GM12872 (cell line): Measurements from ENCODE around the gene SPON1.

Experiments used
- TF ChIP-seq, protein P1 (sequence below): IDR thresholded peaks from 3 replicates; pipeline ENCODE4 v1.5.1; 2011; ENCODE audit warnings: low read depth, mild to moderate bottlenecking, low read length, moderate library complexity; ENCODE audit not compliant: insufficient read depth

SPON1 gene

DNA sequence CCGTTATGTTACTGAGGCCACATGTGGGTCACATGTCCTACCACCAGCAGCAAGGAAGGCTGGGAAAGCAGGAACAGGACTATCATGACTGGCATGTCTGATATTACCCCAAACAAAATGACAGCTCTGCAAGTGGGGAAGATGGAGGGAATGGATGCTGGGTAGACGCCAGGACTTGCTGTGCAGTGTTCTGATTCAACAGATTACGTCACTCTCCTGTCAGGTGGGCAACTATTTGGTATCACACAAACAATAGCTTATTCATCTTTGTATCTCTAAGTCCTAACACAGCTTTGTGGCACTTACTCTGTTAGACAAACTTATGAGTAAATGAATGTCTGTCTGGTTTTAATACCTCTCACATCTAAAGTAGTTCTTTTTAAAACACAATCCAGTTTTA, 105.2 kb downstream of the SPON1 start:
- TF ChIP-seq, protein P1, sequence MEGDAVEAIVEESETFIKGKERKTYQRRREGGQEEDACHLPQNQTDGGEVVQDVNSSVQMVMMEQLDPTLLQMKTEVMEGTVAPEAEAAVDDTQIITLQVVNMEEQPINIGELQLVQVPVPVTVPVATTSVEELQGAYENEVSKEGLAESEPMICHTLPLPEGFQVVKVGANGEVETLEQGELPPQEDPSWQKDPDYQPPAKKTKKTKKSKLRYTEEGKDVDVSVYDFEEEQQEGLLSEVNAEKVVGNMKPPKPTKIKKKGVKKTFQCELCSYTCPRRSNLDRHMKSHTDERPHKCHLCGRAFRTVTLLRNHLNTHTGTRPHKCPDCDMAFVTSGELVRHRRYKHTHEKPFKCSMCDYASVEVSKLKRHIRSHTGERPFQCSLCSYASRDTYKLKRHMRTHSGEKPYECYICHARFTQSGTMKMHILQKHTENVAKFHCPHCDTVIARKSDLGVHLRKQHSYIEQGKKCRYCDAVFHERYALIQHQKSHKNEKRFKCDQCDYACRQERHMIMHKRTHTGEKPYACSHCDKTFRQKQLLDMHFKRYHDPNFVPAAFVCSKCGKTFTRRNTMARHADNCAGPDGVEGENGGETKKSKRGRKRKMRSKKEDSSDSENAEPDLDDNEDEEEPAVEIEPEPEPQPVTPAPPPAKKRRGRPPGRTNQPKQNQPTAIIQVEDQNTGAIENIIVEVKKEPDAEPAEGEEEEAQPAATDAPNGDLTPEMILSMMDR = no peak

- TF ChIP-seq, protein P1 = no peak
Observed at GRCh38 chr11:14070896-14071295, 108.4 kb downstream of the SPON1 start.

DNA sequence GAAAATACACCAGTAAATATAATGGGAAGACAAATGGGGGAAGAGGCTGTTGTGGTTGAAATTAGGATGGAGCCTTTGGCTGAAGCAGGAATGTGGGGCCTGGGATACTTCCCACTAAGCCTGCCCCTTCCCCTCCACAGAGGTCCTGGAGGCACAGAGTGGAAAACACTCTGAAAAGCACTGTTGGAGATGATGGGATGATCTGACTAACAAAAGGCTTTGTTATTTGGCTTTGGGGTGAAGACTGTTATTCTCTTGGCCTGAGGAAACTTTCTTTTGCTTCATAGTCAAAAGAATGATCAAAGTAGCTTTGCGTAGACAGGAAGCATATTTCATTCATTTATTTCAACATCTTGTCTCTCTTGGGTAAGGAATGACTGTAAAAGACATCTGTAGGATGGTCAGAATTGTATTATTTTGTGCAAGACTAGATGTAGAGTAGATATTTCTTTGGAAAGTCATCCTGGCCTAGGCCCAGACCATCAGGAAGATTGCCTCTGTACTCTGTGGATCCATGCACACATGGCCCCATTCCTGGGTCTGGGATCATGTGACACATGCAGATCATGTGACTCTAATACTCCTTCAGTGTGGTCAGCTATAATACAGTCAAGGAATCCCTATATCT, 111.4 kb downstream of the SPON1 start:
- TF ChIP-seq, protein P1 = no peak

DNA sequence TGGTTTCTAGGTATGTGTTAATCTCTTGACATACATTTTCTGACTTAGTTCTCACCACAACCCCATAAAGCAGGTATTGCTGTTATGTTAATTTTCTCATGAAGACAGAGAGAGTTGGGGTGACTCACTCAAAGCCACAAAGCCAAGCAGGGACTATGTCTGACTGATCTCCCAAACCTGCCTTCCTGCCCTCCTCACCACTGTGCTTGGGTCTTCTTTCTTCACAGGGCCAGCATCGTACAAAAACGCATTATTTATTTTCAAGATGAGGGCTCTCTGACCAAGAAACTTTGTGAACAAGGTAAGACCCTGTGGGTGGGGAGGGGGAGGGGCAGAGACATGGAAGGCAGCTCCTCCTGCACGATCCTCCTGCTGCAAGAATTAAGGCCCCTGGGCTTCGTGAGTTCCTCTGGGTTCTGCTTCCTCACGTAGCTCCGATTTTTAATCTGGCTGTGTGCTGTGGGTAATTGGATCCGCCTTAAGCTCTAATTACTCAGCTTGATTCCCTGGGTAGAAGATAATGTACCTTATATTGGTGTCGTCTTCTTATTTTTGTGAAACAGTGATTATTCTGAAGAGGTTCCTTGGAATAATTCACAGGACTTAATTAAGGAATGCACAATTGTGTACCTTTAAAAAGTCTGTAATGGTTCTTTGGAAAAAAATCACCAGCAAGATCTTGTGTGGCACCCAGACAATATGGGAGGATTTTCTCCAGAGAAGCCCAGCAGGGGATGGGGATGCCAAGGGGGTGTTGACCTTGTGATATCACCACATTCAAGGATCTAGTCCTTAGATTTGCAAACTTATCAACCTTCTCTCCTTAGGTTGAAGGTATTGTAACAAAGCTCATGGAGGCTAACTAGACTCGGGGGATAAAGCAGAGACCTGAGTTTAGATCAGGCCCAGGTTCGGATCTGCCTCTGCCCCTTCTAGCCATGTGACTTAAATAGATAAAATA, 112.9 kb downstream of the SPON1 start:
- TF ChIP-seq, protein P1 = no peak

GRCh38 chr11:14079011-14079410, 116.5 kb downstream of the SPON1 start:
- TF ChIP-seq, protein P1 = no peak

DNA sequence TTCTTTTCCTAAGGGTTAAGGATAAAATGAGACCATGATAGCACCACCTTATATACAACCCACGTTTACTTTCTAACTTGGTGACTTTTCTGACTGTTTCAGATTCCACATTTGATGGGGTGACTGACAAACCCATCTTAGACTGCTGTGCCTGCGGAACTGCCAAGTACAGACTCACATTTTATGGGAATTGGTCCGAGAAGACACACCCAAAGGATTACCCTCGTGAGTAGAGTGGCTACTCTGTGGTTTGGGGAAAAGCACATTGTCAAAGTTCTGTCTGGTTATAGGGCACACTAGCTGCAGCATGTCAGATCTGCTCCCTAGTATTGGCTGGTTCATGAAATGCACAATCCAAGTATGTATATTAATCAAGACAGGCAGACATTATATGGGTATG, 117.3 kb downstream of the SPON1 start:
- TF ChIP-seq, protein P1 = no peak

DNA sequence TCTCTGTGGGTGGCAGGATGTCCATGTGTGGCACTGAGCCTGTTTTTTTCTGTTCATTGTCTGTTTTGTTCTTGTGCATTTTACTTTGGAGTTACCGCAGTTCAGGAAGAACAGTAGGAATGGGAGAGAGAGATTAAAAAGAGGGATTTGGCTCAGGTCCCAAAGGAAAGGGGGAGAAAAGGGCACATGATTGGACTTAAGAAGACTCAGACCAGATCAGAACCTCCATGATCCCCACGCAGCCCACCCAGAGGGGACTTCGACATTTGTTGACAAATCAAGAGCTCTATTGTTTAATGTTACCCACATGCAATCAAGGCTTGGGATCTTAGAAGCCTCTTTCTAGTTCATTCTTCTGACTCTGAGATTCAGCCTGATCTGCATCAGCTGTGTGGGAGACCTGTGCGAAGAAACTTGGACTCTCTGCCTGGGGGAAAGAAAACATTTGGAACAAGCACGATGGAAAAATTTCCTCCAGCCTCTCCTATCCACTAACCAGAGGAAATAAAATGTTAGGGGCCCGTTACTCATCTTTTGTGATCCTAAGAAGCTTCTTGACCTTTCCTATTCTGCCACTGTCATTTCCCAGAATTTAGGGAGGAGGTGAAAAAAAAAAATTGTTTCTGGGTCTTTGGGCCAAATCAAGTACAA, 119.2 kb downstream of the SPON1 start:
- TF ChIP-seq, protein P1 = no peak
